Transverse colon (tissue), 4 donors: Measurements from ENCODE around the gene GADD45G.

Experiments used
- POLR2AphosphoS5 ChIP-seq, 3 donors: sonication (generic); formaldehyde crosslinking; IDR thresholded peaks; one replicate each; pipeline ENCODE4 v1.6.1; 2016; ENCODE audit warnings: antibody characterized with exemption in 3 of 3
- TF ChIP-seq, protein P1 (sequence below), 5 experiments: fragments of 200-600 bp in 3 of 5; fragments of 450-650 bp in 2 of 5; sonication (generic) in 3 of 5; IDR thresholded peaks; 1 replicate in 2 of 5; 2 replicates in 3 of 5; pipeline ENCODE4 v1.5.1; 2016 to 2017; ENCODE audit warnings: antibody characterized with exemption in 5 of 5, inconsistent platforms in 3 of 5, mild to moderate bottlenecking in 2 of 5, moderate library complexity in 1 of 5

DNA sequence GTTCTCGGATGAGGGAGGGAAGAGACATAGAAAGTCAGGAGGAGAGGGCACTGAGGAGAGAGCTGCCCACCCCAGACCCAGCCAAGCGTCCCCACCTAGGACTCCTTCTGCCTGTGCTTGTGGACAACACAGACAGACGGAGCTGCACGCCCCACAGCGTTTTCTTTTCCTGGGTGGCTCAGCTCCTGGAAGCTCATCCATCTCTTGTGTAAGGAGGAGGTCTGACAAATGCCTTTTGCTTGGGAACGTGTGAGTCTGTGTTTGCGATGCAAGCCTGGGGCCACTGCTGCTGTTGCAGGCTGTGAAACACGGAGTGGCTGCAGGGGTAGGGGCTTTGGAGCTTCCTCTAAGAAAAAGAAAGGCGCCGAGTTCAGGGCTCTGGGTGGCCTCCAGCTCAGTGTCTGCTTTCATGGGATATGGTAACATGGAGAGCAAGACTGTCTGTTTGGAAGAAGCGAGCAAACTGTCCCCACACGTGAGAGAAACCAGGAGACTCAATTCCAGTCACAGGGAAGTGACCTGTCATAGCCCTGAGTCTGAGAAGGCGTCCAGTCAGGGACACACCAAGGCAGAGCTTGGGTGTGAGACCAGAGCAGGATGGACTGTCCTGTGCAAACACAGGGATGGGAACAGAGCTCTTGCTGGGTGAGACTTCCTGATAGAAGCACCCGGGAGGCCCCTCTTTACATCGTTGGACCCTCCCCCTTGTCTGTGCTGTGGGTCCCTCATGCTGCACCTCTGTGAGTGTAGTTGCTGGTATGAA, 42.7 kb downstream of the GADD45G start:
- TF ChIP-seq, protein P1, sequence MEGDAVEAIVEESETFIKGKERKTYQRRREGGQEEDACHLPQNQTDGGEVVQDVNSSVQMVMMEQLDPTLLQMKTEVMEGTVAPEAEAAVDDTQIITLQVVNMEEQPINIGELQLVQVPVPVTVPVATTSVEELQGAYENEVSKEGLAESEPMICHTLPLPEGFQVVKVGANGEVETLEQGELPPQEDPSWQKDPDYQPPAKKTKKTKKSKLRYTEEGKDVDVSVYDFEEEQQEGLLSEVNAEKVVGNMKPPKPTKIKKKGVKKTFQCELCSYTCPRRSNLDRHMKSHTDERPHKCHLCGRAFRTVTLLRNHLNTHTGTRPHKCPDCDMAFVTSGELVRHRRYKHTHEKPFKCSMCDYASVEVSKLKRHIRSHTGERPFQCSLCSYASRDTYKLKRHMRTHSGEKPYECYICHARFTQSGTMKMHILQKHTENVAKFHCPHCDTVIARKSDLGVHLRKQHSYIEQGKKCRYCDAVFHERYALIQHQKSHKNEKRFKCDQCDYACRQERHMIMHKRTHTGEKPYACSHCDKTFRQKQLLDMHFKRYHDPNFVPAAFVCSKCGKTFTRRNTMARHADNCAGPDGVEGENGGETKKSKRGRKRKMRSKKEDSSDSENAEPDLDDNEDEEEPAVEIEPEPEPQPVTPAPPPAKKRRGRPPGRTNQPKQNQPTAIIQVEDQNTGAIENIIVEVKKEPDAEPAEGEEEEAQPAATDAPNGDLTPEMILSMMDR (IDR thresholded peaks at IDR 0.05) = no peak
- no peak for TF ChIP-seq POLR2AphosphoS5 (IDR thresholded peaks at IDR 0.05)
